ENCODE results near the gene DNAH17. TPM values are rescaled to one million over a fixed set of nuclear protein-coding genes. Genes with fewer than 3 reads are reported as not detected.

DNAH17 gene
- total RNA-seq, 1 donor from 2014 or later: 1.3 TPM

DNA sequence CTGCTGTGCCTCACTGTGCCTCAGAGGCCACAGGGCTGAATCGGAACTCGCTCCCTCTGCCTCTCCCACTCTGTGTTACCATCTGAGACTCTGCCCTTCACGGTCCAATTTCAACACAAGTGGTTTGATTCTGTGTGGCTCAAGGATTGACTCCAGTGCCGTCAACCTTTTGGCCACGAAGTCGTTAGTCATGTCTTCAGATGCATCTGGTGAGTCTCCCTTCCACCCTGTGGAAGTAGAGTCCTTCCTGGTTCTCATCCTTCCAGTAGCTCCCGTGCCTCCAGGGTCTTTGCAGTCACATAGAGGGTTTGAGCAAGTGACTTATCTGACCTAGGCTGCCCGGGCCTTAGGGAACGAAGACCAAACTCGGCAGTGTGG, 147.6 kb downstream of the DNAH17 start:
- Mint-ChIP-seq H3K36me3 (ENCODE audit: unreplicated experiment) (no peaks in the 10 kb centered on the region), H3K4me3 (ENCODE audit: unreplicated experiment) (no peak overlapping the region), H3K27me3 (ENCODE audit: unreplicated experiment) (peaks cover 6% of the 10 kb centered on the region), H3K27ac (ENCODE audit: unreplicated experiment) (no peak overlapping the region), H3K9me3 (ENCODE audit: unreplicated experiment) (no peaks in the 10 kb centered on the region), H3K4me1 (ENCODE audit: low read depth, unreplicated experiment) (peaks cover 15% of the 10 kb centered on the region)
- TF ChIP-seq CTCF (IDR thresholded peaks at IDR 0.05; ENCODE audit: partially characterized antibody, unreplicated experiment): no peak
- DNase-seq: no peak

DNA sequence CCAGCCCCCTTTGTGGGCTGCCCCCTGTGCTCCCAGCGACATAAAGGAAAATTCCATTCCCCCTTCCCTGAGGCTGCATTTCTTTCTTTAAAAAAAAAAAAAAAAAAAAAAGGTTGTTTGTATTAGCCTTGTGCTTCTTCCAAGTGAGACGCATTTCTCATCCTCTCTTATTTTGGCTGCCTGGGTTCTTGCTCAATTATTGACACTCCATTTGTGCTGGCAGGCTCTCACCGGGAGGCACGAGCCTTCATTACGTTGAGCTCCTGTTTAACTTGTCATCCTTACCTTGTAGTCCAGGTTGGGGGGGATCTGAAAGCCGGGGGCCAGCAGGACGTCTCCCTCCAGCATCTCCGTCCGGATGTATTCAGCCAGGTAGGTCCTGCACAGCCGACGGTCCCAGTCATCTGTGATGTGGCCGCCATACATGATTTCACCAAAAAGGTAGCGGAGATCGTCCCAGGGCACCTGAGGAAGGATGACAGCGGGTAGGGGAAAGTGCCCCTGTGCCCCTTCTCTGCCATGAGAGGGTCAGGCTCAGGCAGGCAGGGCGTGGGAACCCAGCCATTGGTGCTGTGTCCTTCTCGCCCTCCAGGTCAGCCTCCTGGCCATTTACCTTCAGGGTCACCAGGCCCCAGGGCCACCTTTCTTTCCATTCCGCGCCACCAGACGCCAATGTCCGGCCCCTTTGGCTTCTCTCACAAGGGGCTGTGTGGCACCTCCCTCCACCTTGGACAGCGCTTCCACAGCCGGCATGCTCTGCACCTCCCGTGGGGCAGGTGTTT, 148.2 kb downstream of the DNAH17 start:
- Mint-ChIP-seq H3K36me3 (ENCODE audit: unreplicated experiment) (no peaks in the 10 kb centered on the region), H3K9me3 (ENCODE audit: unreplicated experiment) (no peaks in the 10 kb centered on the region), H3K27me3 (ENCODE audit: unreplicated experiment) (peaks cover 5% of the 10 kb centered on the region), H3K27ac (ENCODE audit: unreplicated experiment) (no peak overlapping the region), H3K4me1 (ENCODE audit: low read depth, unreplicated experiment) (peaks cover 9% of the 10 kb centered on the region), H3K4me3 (ENCODE audit: unreplicated experiment) (no peak overlapping the region)
- no peak for DNase-seq
- TF ChIP-seq CTCF (IDR thresholded peaks at IDR 0.05; ENCODE audit: partially characterized antibody, unreplicated experiment): no peak

DNA sequence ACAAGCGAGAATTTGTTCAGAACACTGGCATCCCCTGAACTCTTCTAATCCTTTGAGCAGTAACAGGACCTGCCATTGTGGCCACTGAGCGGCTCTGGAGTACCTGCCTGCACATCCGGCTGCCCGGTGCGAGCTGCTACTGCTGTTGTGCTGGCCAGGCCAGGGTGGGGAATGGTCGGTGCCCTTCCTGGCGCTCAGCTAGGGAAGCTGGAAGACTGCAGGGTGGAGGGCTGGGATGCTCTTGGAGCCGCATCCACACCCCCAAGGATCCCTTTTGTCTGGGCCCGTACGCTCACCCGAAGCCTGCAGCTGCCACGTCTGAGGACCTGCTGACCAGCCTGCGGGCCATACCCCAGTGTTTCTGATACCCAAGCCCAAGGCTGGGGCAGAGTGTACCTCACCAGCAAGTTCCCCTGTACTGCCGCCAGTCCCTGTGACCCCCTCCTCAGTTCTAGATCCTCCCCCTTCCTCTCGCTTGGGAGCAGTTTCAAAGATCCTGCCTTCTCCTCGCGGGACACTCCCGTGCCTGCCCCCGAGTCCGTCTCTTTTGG, 149.1 kb downstream of the DNAH17 start:
- H3K36me3 Mint-ChIP-seq (ENCODE audit: unreplicated experiment): no peaks in the 10 kb centered on the region
- H3K27me3 Mint-ChIP-seq (ENCODE audit: unreplicated experiment): peaks cover 5% of the 10 kb centered on the region
- peaks cover 6% of the 10 kb centered on the region for H3K4me1 Mint-ChIP-seq (ENCODE audit: low read depth, unreplicated experiment)
- no peak overlapping the region for H3K4me3 Mint-ChIP-seq (ENCODE audit: unreplicated experiment)
- DNase-seq: no peak
- no peak for TF ChIP-seq CTCF (IDR thresholded peaks at IDR 0.05; ENCODE audit: partially characterized antibody, unreplicated experiment)
- no peaks in the 10 kb centered on the region for H3K9me3 Mint-ChIP-seq (ENCODE audit: unreplicated experiment)
- H3K27ac Mint-ChIP-seq (ENCODE audit: unreplicated experiment): no peak overlapping the region

- H3K9me3 Mint-ChIP-seq (ENCODE audit: unreplicated experiment): no peaks in the 10 kb centered on the region
- peaks cover 8% of the 10 kb centered on the region for H3K4me1 Mint-ChIP-seq (ENCODE audit: low read depth, unreplicated experiment)
- peaks cover 5% of the 10 kb centered on the region for H3K27me3 Mint-ChIP-seq (ENCODE audit: unreplicated experiment)
- no peak overlapping the region for H3K27ac Mint-ChIP-seq (ENCODE audit: unreplicated experiment)
- TF ChIP-seq CTCF (IDR thresholded peaks at IDR 0.05; ENCODE audit: partially characterized antibody, unreplicated experiment): no peak
- no peaks in the 10 kb centered on the region for H3K36me3 Mint-ChIP-seq (ENCODE audit: unreplicated experiment)
- no peak overlapping the region for H3K4me3 Mint-ChIP-seq (ENCODE audit: unreplicated experiment)
- no peak for DNase-seq
Observed at GRCh38 chr17:78427140-78427539, 150.1 kb downstream of the DNAH17 start.

DNA sequence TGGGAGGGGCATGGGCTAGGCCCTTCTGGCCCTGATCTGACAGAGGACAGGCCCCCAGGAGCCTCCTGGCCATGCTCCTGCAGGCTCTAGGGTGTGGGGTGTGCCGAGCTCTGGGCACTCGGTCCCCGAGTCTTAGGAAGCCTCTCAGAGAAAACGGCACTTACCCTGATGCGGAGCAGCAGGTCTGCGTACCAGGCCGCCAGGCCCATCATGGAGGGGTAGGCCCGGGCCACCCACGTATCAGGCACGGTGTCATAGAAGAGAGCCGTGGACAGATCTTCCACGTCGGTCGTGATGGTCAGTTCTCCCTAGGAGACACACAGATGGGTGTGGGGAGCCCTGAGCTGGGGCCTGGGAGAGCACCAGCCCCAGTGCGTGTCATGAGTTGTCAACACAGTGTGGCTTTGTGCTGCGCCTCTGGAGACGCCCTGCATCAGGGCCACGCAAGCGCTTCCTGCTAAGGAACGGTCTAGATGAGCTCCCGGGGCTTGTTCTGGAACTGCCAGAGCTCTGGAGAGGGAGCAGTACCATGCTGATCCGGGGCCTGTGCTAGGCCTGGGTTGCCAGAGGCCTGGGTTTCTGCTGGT, 150.8 kb downstream of the DNAH17 start:
- TF ChIP-seq CTCF (IDR thresholded peaks at IDR 0.05; ENCODE audit: partially characterized antibody, unreplicated experiment): no peak
- Mint-ChIP-seq H3K27me3 (ENCODE audit: unreplicated experiment) (peaks cover 5% of the 10 kb centered on the region), H3K9me3 (ENCODE audit: unreplicated experiment) (no peaks in the 10 kb centered on the region), H3K4me3 (ENCODE audit: unreplicated experiment) (no peak overlapping the region), H3K36me3 (ENCODE audit: unreplicated experiment) (no peaks in the 10 kb centered on the region), H3K4me1 (ENCODE audit: low read depth, unreplicated experiment) (peaks cover 11% of the 10 kb centered on the region), H3K27ac (ENCODE audit: unreplicated experiment) (no peak overlapping the region)
- DNase-seq: no peak
